Measurements from ENCODE around the gene XRN2. TPM values are rescaled to one million over a fixed set of nuclear protein-coding genes. Genes with fewer than 3 reads are reported as not detected.

The XRN2 gene
- total RNA-seq, 1 donor from 2014 or later = 66.7 TPM

GRCh38 chr20:21344961-21345360, 41.8 kb downstream of the XRN2 start:
- H3K27me3 Mint-ChIP-seq (ENCODE audit: unreplicated experiment) = no peaks in the 10 kb centered on the region
- H3K4me3 Mint-ChIP-seq (ENCODE audit: unreplicated experiment) = no peak overlapping the region
- DNase-seq (ENCODE audit: extremely low spot score, unreplicated experiment) = no peak
- H3K4me1 Mint-ChIP-seq (ENCODE audit: unreplicated experiment) = peaks cover 3% of the 10 kb centered on the region
- H3K27ac Mint-ChIP-seq (ENCODE audit: unreplicated experiment) = no peak overlapping the region
- TF ChIP-seq, protein P1, sequence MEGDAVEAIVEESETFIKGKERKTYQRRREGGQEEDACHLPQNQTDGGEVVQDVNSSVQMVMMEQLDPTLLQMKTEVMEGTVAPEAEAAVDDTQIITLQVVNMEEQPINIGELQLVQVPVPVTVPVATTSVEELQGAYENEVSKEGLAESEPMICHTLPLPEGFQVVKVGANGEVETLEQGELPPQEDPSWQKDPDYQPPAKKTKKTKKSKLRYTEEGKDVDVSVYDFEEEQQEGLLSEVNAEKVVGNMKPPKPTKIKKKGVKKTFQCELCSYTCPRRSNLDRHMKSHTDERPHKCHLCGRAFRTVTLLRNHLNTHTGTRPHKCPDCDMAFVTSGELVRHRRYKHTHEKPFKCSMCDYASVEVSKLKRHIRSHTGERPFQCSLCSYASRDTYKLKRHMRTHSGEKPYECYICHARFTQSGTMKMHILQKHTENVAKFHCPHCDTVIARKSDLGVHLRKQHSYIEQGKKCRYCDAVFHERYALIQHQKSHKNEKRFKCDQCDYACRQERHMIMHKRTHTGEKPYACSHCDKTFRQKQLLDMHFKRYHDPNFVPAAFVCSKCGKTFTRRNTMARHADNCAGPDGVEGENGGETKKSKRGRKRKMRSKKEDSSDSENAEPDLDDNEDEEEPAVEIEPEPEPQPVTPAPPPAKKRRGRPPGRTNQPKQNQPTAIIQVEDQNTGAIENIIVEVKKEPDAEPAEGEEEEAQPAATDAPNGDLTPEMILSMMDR (IDR thresholded peaks at IDR 0.05) = no peak
- H3K36me3 Mint-ChIP-seq (ENCODE audit: unreplicated experiment) = peaks cover 61% of the 10 kb centered on the region
- no peaks in the 10 kb centered on the region for H3K9me3 Mint-ChIP-seq (ENCODE audit: unreplicated experiment)

DNA sequence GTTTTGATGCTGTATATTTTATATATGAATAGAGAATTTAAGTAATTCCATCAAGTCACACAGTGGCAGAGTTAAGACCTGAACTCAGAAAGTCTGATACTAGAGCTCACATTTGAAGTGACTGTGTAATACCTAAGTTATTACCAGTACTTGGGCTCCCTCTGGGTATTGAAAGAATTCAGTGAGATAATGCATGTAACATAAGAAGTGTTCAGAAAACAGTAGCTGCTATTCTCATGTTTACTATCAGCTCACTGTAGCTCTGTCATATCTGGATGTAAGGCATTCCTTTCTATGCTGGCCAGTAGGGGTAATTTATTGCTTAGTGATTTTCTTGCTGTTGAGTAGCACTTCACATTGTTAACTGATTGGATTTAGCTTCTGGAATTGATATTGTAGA, 49.6 kb downstream of the XRN2 start:
- Mint-ChIP-seq H3K4me1 (ENCODE audit: unreplicated experiment) (no peaks in the 10 kb centered on the region), H3K4me3 (ENCODE audit: unreplicated experiment) (no peak overlapping the region), H3K27ac (ENCODE audit: unreplicated experiment) (no peak overlapping the region), H3K27me3 (ENCODE audit: unreplicated experiment) (no peaks in the 10 kb centered on the region), H3K9me3 (ENCODE audit: unreplicated experiment) (no peaks in the 10 kb centered on the region), H3K36me3 (ENCODE audit: unreplicated experiment) (peaks cover 32% of the 10 kb centered on the region)
- no peak for DNase-seq (ENCODE audit: extremely low spot score, unreplicated experiment)
- TF ChIP-seq, protein P1 (IDR thresholded peaks at IDR 0.05) = no peak

DNA sequence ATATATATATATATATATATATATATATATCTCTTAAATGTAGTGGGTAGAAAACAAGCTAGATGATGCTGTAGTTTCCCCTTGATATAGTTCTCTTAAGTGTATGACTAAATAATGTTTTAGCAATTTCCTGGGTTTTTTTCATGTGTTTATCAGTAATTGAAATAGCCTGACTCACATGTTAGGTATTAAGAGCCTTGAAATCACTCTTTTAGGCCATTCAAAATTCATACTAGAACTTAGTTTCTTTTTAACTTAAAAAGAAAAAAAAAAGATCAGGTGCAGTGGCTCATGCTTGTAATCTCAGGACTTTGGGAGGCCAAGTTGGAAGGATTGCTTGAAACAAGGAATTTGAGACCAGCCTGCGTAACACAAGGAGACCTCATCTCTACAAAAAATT, 50.1 kb downstream of the XRN2 start:
- Mint-ChIP-seq H3K4me1 (ENCODE audit: unreplicated experiment) (no peaks in the 10 kb centered on the region), H3K27me3 (ENCODE audit: unreplicated experiment) (no peaks in the 10 kb centered on the region), H3K36me3 (ENCODE audit: unreplicated experiment) (peaks cover 29% of the 10 kb centered on the region), H3K9me3 (ENCODE audit: unreplicated experiment) (no peaks in the 10 kb centered on the region), H3K27ac (ENCODE audit: unreplicated experiment) (no peak overlapping the region), H3K4me3 (ENCODE audit: unreplicated experiment) (no peak overlapping the region)
- no peak for DNase-seq (ENCODE audit: extremely low spot score, unreplicated experiment)
- TF ChIP-seq, protein P1 (IDR thresholded peaks at IDR 0.05) = no peak

- H3K27ac Mint-ChIP-seq (ENCODE audit: unreplicated experiment) = no peak overlapping the region
- TF ChIP-seq, protein P1 (IDR thresholded peaks at IDR 0.05) = no peak
- no peaks in the 10 kb centered on the region for H3K4me1 Mint-ChIP-seq (ENCODE audit: unreplicated experiment)
- H3K9me3 Mint-ChIP-seq (ENCODE audit: unreplicated experiment) = no peaks in the 10 kb centered on the region
- H3K4me3 Mint-ChIP-seq (ENCODE audit: unreplicated experiment) = no peak overlapping the region
- H3K27me3 Mint-ChIP-seq (ENCODE audit: unreplicated experiment) = no peaks in the 10 kb centered on the region
- no peak for DNase-seq (ENCODE audit: extremely low spot score, unreplicated experiment)
- H3K36me3 Mint-ChIP-seq (ENCODE audit: unreplicated experiment) = peaks cover 24% of the 10 kb centered on the region
Observed at GRCh38 chr20:21355981-21356380, 52.9 kb downstream of the XRN2 start.

DNA sequence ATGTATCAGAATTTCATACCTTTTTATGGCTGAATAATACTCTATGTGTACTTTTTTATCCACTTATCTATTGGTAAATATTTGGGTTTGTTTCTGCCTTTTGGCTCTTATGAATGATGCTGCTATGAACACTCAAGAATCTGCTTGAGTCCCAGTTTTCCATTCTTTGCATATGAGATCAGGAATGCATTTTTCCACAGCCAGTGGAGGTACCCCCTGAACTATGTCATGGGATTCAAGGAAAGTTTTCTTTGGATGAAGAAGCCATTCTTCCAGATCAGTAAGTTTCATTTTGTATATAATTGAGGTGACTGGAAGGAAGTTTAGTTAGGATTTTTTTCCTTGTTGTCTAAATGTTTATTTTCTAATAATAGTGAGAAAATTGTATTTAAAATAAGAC, 53.3 kb downstream of the XRN2 start:
- peaks cover 24% of the 10 kb centered on the region for H3K36me3 Mint-ChIP-seq (ENCODE audit: unreplicated experiment)
- no peak overlapping the region for H3K27ac Mint-ChIP-seq (ENCODE audit: unreplicated experiment)
- H3K4me3 Mint-ChIP-seq (ENCODE audit: unreplicated experiment) = no peak overlapping the region
- TF ChIP-seq, protein P1 (IDR thresholded peaks at IDR 0.05) = no peak
- H3K27me3 Mint-ChIP-seq (ENCODE audit: unreplicated experiment) = no peaks in the 10 kb centered on the region
- no peaks in the 10 kb centered on the region for H3K9me3 Mint-ChIP-seq (ENCODE audit: unreplicated experiment)
- H3K4me1 Mint-ChIP-seq (ENCODE audit: unreplicated experiment) = no peaks in the 10 kb centered on the region
- DNase-seq (ENCODE audit: extremely low spot score, unreplicated experiment) = no peak
